ENCODE measurements around the gene ZNF556.
"Not testable (repeated sequence)": the region's sequence is repeated elsewhere in the genome, so short reads cannot be mapped to it uniquely, and the experiment has no call there.

ZNF556 gene

DNA sequence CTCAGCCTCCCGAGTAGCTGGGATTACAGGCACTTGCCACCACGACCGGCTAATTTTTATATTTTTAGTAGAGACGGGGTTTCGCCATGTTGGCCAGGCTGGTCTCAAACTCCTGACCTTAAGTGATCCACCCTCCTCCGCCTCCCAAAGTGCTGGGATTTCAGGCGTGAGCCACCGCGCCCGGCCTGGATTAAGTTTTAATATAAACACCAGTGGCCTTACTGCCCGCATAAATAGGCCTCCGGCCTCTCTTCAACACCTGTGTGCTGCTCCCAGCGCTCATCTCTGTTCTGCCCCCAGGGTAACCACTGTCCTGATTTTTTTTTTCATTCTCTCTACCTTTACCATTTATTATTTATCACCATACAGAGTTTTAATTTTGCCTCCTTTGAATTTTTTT is 36.2 kb downstream of the ZNF556 start:
- H3K27ac ChIP-seq (ENCODE audit: low read depth in 2 of 2, low read length in 2 of 2); H3K36me3 ChIP-seq (ENCODE audit: control insufficient read depth in 2 of 2, insufficient read depth in 2 of 2, low read length in 2 of 2); H3K27me3 ChIP-seq (ENCODE audit: control insufficient read depth in 2 of 2, insufficient read depth in 2 of 2, low read length in 2 of 2); H3K9me3 ChIP-seq (ENCODE audit: control insufficient read depth in 2 of 2, low read length in 2 of 2); H3K9ac ChIP-seq (ENCODE audit: low read depth in 1 of 2, low read length in 2 of 2); H3K4me3 ChIP-seq (ENCODE audit: low read length in 2 of 2): not testable (repeated sequence)
- peaks cover 4 to 11% of the 10 kb centered on the region in 2 donors for H3K4me1 ChIP-seq (ENCODE audit: control insufficient read depth in 2 of 2, insufficient read depth in 2 of 2, low read length in 2 of 2)

DNA sequence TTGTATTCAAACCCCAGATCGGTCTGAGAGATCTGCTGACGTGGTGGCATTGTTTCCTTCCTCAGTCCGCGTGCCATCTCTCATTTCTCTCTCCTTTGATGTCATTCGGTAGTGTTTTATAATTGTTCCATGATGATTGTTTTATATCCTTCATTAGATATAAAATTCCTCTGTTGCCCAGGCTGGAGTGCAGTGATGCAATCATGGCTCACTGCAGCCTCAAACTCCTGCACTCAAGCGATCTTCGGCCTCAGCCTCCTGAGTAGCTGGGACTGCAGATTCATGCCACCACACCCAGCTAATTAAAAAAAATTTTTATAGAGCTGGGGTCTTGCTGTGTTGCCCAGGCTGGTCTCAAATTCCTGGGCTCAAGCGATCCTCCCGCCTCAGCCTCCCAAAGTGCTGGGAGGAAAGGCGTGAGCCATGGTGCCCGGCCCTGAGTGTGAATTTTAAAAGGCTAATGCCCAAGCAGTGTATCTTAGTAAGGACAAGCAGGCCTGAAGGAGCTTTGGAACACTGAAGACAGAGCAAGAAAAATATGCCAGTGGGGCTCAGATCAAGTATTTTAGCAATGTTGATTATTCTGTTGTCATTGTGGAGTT is 38.9 kb downstream of the ZNF556 start:
- no peak overlapping the region for H3K9ac ChIP-seq (ENCODE audit: low read depth in 1 of 2, low read length in 2 of 2)
- H3K27ac ChIP-seq (ENCODE audit: low read depth in 2 of 2, low read length in 2 of 2), result peak overlapping the region; percentile 45 to 61
- no peaks in the 10 kb centered on the region for H3K27me3 ChIP-seq (ENCODE audit: control insufficient read depth in 2 of 2, insufficient read depth in 2 of 2, low read length in 2 of 2)
- H3K9me3 ChIP-seq (ENCODE audit: control insufficient read depth in 2 of 2, low read length in 2 of 2), result no peaks in the 10 kb centered on the region
- H3K36me3 ChIP-seq (ENCODE audit: control insufficient read depth in 2 of 2, insufficient read depth in 2 of 2, low read length in 2 of 2), result no peaks in the 10 kb centered on the region
- peaks cover 4 to 11% of the 10 kb centered on the region in 2 donors for H3K4me1 ChIP-seq (ENCODE audit: control insufficient read depth in 2 of 2, insufficient read depth in 2 of 2, low read length in 2 of 2)
- no peak overlapping the region for H3K4me3 ChIP-seq (ENCODE audit: low read length in 2 of 2)

DNA sequence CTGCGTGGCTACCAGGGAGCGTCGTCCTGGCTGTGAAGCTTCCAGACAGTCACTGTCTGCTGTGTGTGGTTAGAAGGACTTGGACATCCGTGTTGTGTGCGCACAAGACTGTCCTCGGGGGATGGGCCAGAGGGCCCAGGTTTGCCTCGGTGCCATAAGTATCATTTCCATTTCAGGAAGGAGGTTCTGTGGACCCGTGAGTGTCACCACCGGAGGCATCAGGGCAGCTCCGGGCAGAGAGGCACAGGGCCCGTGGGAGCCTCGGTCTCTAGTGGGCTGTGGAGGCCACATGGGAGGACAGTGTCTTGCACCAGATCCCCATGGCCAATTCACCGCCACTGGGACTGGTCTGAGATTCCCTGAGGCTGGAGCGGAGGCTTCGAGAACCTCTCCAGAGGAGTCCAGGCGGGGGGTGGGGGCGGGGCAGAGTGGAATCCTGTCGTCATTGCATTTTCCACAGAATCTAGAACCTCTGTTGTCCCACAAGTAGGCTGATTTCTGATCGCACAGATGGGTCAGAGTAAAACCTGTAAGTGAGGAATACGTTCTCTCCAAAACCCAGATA is 39.6 kb downstream of the ZNF556 start:
- Histone ChIP-seq H3K9ac (ENCODE audit: low read depth in 1 of 2, low read length in 2 of 2) (no peak overlapping the region), H3K4me3 (ENCODE audit: low read length in 2 of 2) (no peak overlapping the region), H3K36me3 (ENCODE audit: control insufficient read depth in 2 of 2, insufficient read depth in 2 of 2, low read length in 2 of 2) (no peaks in the 10 kb centered on the region), H3K27ac (ENCODE audit: low read depth in 2 of 2, low read length in 2 of 2) (peak overlapping the region; percentile 45 to 61), H3K27me3 (ENCODE audit: control insufficient read depth in 2 of 2, insufficient read depth in 2 of 2, low read length in 2 of 2) (no peaks in the 10 kb centered on the region), H3K9me3 (ENCODE audit: control insufficient read depth in 2 of 2, low read length in 2 of 2) (no peaks in the 10 kb centered on the region), H3K4me1 (ENCODE audit: control insufficient read depth in 2 of 2, insufficient read depth in 2 of 2, low read length in 2 of 2) (peaks cover 4 to 11% of the 10 kb centered on the region in 2 donors)

- H3K27ac ChIP-seq (ENCODE audit: low read depth in 2 of 2, low read length in 2 of 2), result no peak overlapping the region
- H3K4me3 ChIP-seq (ENCODE audit: low read length in 2 of 2), result no peak overlapping the region
- peaks cover 5 to 7% of the 10 kb centered on the region in 2 donors for H3K9me3 ChIP-seq (ENCODE audit: control insufficient read depth in 2 of 2, low read length in 2 of 2)
- peaks cover 25 to 26% of the 10 kb centered on the region in 2 donors for H3K36me3 ChIP-seq (ENCODE audit: control insufficient read depth in 2 of 2, insufficient read depth in 2 of 2, low read length in 2 of 2)
- H3K9ac ChIP-seq (ENCODE audit: low read depth in 1 of 2, low read length in 2 of 2), result no peak overlapping the region
- no peaks in the 10 kb centered on the region for H3K27me3 ChIP-seq (ENCODE audit: control insufficient read depth in 2 of 2, insufficient read depth in 2 of 2, low read length in 2 of 2)
- H3K4me1 ChIP-seq (ENCODE audit: control insufficient read depth in 2 of 2, insufficient read depth in 2 of 2, low read length in 2 of 2), result no peaks in the 10 kb centered on the region
Measured at GRCh38 chr19:2912306-2912705, 45.2 kb downstream of the ZNF556 start.

- H3K4me1 ChIP-seq (ENCODE audit: control insufficient read depth in 2 of 2, insufficient read depth in 2 of 2, low read length in 2 of 2), result no peaks in the 10 kb centered on the region
- H3K9ac ChIP-seq (ENCODE audit: low read depth in 1 of 2, low read length in 2 of 2), result no peak overlapping the region
- peak overlapping the region in 1 of 2 donors; percentile 1 for H3K4me3 ChIP-seq (ENCODE audit: low read length in 2 of 2)
- H3K27ac ChIP-seq (ENCODE audit: low read depth in 2 of 2, low read length in 2 of 2), result no peak overlapping the region
- no peaks in the 10 kb centered on the region for H3K27me3 ChIP-seq (ENCODE audit: control insufficient read depth in 2 of 2, insufficient read depth in 2 of 2, low read length in 2 of 2)
- peaks cover 39 to 41% of the 10 kb centered on the region in 2 donors for H3K36me3 ChIP-seq (ENCODE audit: control insufficient read depth in 2 of 2, insufficient read depth in 2 of 2, low read length in 2 of 2)
- peaks cover 13 to 15% of the 10 kb centered on the region in 2 donors for H3K9me3 ChIP-seq (ENCODE audit: control insufficient read depth in 2 of 2, low read length in 2 of 2)
Measured at GRCh38 chr19:2917275-2918184, 50.4 kb downstream of the ZNF556 start.

GRCh38 chr19:2922987-2923386 is 55.9 kb downstream of the ZNF556 start:
- no peak overlapping the region for H3K27ac ChIP-seq (ENCODE audit: low read depth in 2 of 2, low read length in 2 of 2)
- H3K4me3 ChIP-seq (ENCODE audit: low read length in 2 of 2), result no peak overlapping the region
- H3K4me1 ChIP-seq (ENCODE audit: control insufficient read depth in 2 of 2, insufficient read depth in 2 of 2, low read length in 2 of 2), result peaks cover 0 to 5% of the 10 kb centered on the region in 2 donors
- H3K9ac ChIP-seq (ENCODE audit: low read depth in 1 of 2, low read length in 2 of 2), result no peak overlapping the region
- H3K36me3 ChIP-seq (ENCODE audit: control insufficient read depth in 2 of 2, insufficient read depth in 2 of 2, low read length in 2 of 2), result peaks cover 7 to 8% of the 10 kb centered on the region in 2 donors
- no peaks in the 10 kb centered on the region for H3K27me3 ChIP-seq (ENCODE audit: control insufficient read depth in 2 of 2, insufficient read depth in 2 of 2, low read length in 2 of 2)
- H3K9me3 ChIP-seq (ENCODE audit: control insufficient read depth in 2 of 2, low read length in 2 of 2), result peaks cover 1 to 2% of the 10 kb centered on the region in 2 donors

- H3K4me3 ChIP-seq (ENCODE audit: low read length in 2 of 2), result no peak overlapping the region
- H3K4me1 ChIP-seq (ENCODE audit: control insufficient read depth in 2 of 2, insufficient read depth in 2 of 2, low read length in 2 of 2), result peaks cover 0 to 5% of the 10 kb centered on the region in 2 donors
- no peak overlapping the region for H3K9ac ChIP-seq (ENCODE audit: low read depth in 1 of 2, low read length in 2 of 2)
- H3K36me3 ChIP-seq (ENCODE audit: control insufficient read depth in 2 of 2, insufficient read depth in 2 of 2, low read length in 2 of 2), result peaks cover 5 to 6% of the 10 kb centered on the region in 2 donors
- H3K27me3 ChIP-seq (ENCODE audit: control insufficient read depth in 2 of 2, insufficient read depth in 2 of 2, low read length in 2 of 2), result no peaks in the 10 kb centered on the region
- H3K9me3 ChIP-seq (ENCODE audit: control insufficient read depth in 2 of 2, low read length in 2 of 2), result no peaks in the 10 kb centered on the region
- no peak overlapping the region for H3K27ac ChIP-seq (ENCODE audit: low read depth in 2 of 2, low read length in 2 of 2)
Measured at GRCh38 chr19:2923510-2923909, 56.4 kb downstream of the ZNF556 start.

DNA sequence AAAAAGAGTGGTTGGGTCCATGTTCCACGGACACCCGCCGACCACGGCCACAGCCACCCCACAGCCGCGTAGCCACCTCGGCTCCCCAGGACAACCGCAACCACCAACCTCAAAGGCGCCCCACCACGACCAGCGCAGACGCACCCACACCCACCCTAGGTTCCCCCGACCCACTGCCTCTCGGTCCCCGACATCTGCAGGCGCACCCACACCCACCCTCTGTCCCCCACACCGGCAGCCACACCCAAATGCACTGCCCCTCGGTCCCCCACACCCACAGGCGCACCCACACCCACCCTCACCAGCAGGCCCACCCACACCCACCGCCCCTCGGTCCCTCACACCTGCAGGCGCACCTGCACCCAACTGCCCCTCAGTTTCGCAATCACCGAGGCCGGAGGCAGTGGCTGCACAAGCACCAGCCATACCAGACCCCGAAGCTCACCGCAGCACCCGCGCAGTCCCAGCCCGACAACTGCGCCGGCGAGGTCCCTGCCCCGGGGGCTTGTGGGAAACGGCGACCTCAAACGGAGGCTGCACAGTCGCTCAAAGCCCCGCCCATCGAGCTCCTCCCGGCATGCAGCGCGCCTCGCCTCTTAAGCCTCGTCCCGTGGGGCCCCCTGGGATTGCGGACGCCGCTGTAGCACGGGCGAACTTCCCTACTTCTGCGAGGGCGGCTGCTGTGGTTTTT is 59.4 kb downstream of the ZNF556 start:
- Histone ChIP-seq H3K9me3 (ENCODE audit: control insufficient read depth in 2 of 2, low read length in 2 of 2) (peaks cover 1 to 4% of the 10 kb centered on the region in 2 donors), H3K9ac (ENCODE audit: low read depth in 1 of 2, low read length in 2 of 2) (no peak overlapping the region), H3K4me1 (ENCODE audit: control insufficient read depth in 2 of 2, insufficient read depth in 2 of 2, low read length in 2 of 2) (peaks cover 0 to 5% of the 10 kb centered on the region in 2 donors), H3K36me3 (ENCODE audit: control insufficient read depth in 2 of 2, insufficient read depth in 2 of 2, low read length in 2 of 2) (peaks cover 0 to 2% of the 10 kb centered on the region in 2 donors), H3K4me3 (ENCODE audit: low read length in 2 of 2) (no peak overlapping the region), H3K27ac (ENCODE audit: low read depth in 2 of 2, low read length in 2 of 2) (no peak overlapping the region), H3K27me3 (ENCODE audit: control insufficient read depth in 2 of 2, insufficient read depth in 2 of 2, low read length in 2 of 2) (no peaks in the 10 kb centered on the region)

DNA sequence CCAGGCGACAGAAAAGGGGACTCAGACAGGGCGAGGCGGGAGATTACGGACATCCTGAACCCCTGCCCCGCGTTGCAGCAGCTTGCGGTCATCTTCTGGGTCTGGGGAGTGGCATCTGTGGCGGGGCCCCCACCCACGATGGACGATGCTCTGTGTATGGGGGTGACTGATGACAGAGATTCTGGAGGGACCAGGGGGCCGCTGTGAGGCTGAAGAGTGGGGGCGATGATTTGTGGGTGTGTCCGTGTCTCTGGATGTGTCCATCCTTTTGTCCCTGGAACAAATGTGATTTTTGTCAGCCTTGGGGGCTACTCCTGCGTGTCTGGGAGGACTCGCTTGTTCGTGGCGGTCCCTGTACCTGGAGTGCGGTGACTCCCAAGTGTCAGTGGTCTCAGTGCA is 59.9 kb downstream of the ZNF556 start:
- H3K27me3 ChIP-seq (ENCODE audit: control insufficient read depth in 2 of 2, insufficient read depth in 2 of 2, low read length in 2 of 2), result no peaks in the 10 kb centered on the region
- no peak overlapping the region for H3K4me3 ChIP-seq (ENCODE audit: low read length in 2 of 2)
- H3K36me3 ChIP-seq (ENCODE audit: control insufficient read depth in 2 of 2, insufficient read depth in 2 of 2, low read length in 2 of 2), result peaks cover 0 to 2% of the 10 kb centered on the region in 2 donors
- H3K4me1 ChIP-seq (ENCODE audit: control insufficient read depth in 2 of 2, insufficient read depth in 2 of 2, low read length in 2 of 2), result peaks cover 0 to 5% of the 10 kb centered on the region in 2 donors
- no peak overlapping the region for H3K9ac ChIP-seq (ENCODE audit: low read depth in 1 of 2, low read length in 2 of 2)
- peaks cover 2 to 6% of the 10 kb centered on the region in 2 donors for H3K9me3 ChIP-seq (ENCODE audit: control insufficient read depth in 2 of 2, low read length in 2 of 2)
- no peak overlapping the region for H3K27ac ChIP-seq (ENCODE audit: low read depth in 2 of 2, low read length in 2 of 2)

Measured in mucosa of rectum (tissue), 2 donors.